ENCODE measurements around the gene PSAPL1. TPM values are rescaled to one million over a fixed set of nuclear protein-coding genes. Genes with fewer than 3 reads are reported as not detected.

PSAPL1 gene
- total and polyA plus RNA-seq, 2 of the 8 experiments (the other 6 are each of a cell fraction or from before 2014, with no cell fraction given): 0.03 TPM; not detected in 1

DNA sequence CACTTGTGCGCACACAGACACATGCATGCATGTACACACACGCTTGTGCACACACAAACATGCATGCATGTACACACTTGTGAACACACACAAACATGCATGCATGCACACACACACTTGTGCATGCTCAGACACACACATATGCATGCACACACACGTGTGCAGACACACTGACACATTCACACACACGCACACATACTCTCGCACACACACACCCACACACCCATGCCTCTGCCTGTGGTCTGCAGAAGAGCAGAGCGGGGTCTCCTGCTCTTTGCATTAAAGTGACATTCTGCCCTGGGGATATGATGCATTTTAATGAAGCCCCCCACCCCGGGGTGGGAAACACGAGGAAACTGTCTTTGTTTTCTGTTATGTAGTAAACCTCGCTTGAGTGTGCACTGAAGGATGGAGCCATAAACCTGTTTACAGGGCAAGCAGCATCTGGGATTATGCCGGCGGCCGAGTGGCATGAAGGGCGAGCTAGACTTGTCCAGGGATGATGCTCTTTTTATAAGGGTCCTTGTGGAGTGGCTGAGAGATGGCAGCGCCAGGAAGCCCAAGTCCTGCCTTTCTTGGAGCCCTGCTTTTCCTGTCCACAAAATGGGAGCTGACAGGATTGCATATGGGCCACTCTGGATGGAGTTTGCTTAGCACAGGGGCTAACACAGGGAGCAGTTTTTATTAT, 17.8 kb downstream of the PSAPL1 start (continued):
- TF ChIP-seq, protein P1, sequence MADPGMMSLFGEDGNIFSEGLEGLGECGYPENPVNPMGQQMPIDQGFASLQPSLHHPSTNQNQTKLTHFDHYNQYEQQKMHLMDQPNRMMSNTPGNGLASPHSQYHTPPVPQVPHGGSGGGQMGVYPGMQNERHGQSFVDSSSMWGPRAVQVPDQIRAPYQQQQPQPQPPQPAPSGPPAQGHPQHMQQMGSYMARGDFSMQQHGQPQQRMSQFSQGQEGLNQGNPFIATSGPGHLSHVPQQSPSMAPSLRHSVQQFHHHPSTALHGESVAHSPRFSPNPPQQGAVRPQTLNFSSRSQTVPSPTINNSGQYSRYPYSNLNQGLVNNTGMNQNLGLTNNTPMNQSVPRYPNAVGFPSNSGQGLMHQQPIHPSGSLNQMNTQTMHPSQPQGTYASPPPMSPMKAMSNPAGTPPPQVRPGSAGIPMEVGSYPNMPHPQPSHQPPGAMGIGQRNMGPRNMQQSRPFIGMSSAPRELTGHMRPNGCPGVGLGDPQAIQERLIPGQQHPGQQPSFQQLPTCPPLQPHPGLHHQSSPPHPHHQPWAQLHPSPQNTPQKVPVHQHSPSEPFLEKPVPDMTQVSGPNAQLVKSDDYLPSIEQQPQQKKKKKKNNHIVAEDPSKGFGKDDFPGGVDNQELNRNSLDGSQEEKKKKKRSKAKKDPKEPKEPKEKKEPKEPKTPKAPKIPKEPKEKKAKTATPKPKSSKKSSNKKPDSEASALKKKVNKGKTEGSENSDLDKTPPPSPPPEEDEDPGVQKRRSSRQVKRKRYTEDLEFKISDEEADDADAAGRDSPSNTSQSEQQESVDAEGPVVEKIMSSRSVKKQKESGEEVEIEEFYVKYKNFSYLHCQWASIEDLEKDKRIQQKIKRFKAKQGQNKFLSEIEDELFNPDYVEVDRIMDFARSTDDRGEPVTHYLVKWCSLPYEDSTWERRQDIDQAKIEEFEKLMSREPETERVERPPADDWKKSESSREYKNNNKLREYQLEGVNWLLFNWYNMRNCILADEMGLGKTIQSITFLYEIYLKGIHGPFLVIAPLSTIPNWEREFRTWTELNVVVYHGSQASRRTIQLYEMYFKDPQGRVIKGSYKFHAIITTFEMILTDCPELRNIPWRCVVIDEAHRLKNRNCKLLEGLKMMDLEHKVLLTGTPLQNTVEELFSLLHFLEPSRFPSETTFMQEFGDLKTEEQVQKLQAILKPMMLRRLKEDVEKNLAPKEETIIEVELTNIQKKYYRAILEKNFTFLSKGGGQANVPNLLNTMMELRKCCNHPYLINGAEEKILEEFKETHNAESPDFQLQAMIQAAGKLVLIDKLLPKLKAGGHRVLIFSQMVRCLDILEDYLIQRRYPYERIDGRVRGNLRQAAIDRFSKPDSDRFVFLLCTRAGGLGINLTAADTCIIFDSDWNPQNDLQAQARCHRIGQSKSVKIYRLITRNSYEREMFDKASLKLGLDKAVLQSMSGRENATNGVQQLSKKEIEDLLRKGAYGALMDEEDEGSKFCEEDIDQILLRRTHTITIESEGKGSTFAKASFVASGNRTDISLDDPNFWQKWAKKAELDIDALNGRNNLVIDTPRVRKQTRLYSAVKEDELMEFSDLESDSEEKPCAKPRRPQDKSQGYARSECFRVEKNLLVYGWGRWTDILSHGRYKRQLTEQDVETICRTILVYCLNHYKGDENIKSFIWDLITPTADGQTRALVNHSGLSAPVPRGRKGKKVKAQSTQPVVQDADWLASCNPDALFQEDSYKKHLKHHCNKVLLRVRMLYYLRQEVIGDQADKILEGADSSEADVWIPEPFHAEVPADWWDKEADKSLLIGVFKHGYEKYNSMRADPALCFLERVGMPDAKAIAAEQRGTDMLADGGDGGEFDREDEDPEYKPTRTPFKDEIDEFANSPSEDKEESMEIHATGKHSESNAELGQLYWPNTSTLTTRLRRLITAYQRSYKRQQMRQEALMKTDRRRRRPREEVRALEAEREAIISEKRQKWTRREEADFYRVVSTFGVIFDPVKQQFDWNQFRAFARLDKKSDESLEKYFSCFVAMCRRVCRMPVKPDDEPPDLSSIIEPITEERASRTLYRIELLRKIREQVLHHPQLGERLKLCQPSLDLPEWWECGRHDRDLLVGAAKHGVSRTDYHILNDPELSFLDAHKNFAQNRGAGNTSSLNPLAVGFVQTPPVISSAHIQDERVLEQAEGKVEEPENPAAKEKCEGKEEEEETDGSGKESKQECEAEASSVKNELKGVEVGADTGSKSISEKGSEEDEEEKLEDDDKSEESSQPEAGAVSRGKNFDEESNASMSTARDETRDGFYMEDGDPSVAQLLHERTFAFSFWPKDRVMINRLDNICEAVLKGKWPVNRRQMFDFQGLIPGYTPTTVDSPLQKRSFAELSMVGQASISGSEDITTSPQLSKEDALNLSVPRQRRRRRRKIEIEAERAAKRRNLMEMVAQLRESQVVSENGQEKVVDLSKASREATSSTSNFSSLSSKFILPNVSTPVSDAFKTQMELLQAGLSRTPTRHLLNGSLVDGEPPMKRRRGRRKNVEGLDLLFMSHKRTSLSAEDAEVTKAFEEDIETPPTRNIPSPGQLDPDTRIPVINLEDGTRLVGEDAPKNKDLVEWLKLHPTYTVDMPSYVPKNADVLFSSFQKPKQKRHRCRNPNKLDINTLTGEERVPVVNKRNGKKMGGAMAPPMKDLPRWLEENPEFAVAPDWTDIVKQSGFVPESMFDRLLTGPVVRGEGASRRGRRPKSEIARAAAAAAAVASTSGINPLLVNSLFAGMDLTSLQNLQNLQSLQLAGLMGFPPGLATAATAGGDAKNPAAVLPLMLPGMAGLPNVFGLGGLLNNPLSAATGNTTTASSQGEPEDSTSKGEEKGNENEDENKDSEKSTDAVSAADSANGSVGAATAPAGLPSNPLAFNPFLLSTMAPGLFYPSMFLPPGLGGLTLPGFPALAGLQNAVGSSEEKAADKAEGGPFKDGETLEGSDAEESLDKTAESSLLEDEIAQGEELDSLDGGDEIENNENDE (IDR thresholded peaks at IDR 0.05; ENCODE audit: insufficient replicate concordance, low read length): no peak
- TF ChIP-seq ASH2L (IDR thresholded peaks at IDR 0.05; ENCODE audit: low read length) (no peak), FOSL1 (IDR thresholded peaks at IDR 0.05; ENCODE audit: insufficient read depth, low read depth, low read length) (no peak), POU5F1 (IDR thresholded peaks at IDR 0.05; ENCODE audit: low read depth, low read length) (no peak), NANOG (IDR thresholded peaks at IDR 0.05; ENCODE audit: insufficient read depth, low read depth, low read length, poor library complexity, severe bottlenecking) (no peak), CEBPB (IDR thresholded peaks at IDR 0.05; ENCODE audit: low read depth, low read length) (no peak), BCL11A (IDR thresholded peaks at IDR 0.05; ENCODE audit: low read depth in 2 of 2, low read length in 2 of 2) (no peak)
- TF ChIP-seq, protein P2, sequence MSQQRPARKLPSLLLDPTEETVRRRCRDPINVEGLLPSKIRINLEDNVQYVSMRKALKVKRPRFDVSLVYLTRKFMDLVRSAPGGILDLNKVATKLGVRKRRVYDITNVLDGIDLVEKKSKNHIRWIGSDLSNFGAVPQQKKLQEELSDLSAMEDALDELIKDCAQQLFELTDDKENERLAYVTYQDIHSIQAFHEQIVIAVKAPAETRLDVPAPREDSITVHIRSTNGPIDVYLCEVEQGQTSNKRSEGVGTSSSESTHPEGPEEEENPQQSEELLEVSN (IDR thresholded peaks at IDR 0.05): no peak

Data from H1 (cell line).